GM13976 (cell line): ENCODE measurements around the gene DFFB.

Experiments used
- DNase-seq: peaks from one replicate; pipeline ENCODE4 v3.0.0; 2012; ENCODE audit warnings: low spot score
- CTCF ChIP-seq: IDR thresholded peaks from 2 replicates; pipeline ENCODE4 v1.5.1; 2012; ENCODE audit warnings: borderline replicate concordance, mild to moderate bottlenecking; ENCODE audit not compliant: insufficient read depth; ENCODE audit errors: extremely low read depth, missing control alignments, control extremely low read depth
- in situ Hi-C: fragments of 300-500 bp; cut with MboI; formaldehyde crosslinking; loops from one replicate; pipeline ENCODE4 v1.12.0; 2022; ENCODE audit warnings: low sequenced_read_pairs, mixed read lengths, inconsistent platforms; ENCODE audit not compliant: unreplicated experiment

Gene DFFB

GRCh38 chr1:3841491-3841890 lies 15.8 kb upstream of the DFFB start:
- TF ChIP-seq CTCF = no peak
- in situ Hi-C loops = no loop called here
- no peak for DNase-seq

GRCh38 chr1:3842912-3843311 lies 14.4 kb upstream of the DFFB start:
- DNase-seq = no peak
- TF ChIP-seq CTCF = no peak
- in situ Hi-C loops = no loop called here

GRCh38 chr1:3846541-3846940 lies 10.7 kb upstream of the DFFB start:
- TF ChIP-seq CTCF = no peak
- in situ Hi-C loops = no loop called here
- DNase-seq = no peak

GRCh38 chr1:3847081-3847480 lies 10.2 kb upstream of the DFFB start:
- in situ Hi-C loops = no loop called here
- no peak for DNase-seq
- TF ChIP-seq CTCF = no peak

GRCh38 chr1:3850857-3851256 lies 6.4 kb upstream of the DFFB start:
- DNase-seq = no peak
- no peak for TF ChIP-seq CTCF
- in situ Hi-C loops = no loop called here

- no peak for DNase-seq
- no peak for TF ChIP-seq CTCF
- in situ Hi-C loops = no loop called here
These were observed 6.0 kb upstream of the DFFB start for GRCh38 chr1:3851292-3851691.

- in situ Hi-C loops = no loop called here
- no peak for TF ChIP-seq CTCF
- no peak for DNase-seq
These were observed 5.2 kb upstream of the DFFB start for GRCh38 chr1:3852091-3852490.
